Calu3 (cell line): ENCODE measurements around the gene EIF2S3. TPM values are rescaled to one million over a fixed set of nuclear protein-coding genes. Genes with fewer than 3 reads are reported as not detected.

ENCODE experiments used
- BruUV-seq: library from RNA; stranded (reverse); fragments of 400-500 nt; replicated peaks from 2 replicates; lab custom pipeline; 2021; lab: Mats Ljungman, UMichigan
- CTCF ChIA-PET: fragments of 300-600 bp; sonication (Branson Sonifier 250); formaldehyde crosslinking; loops from one replicate; lab custom pipeline; 2022; ENCODE audit warnings: antibody characterized with exemption; lab: Charles Lee
- DNase-seq: peaks from one replicate; pipeline ENCODE4 v3.0.0; 2022
- H3K27ac Mint-ChIP-seq: one replicate; pipeline ENCODE4 v1.8.0; 2022; ENCODE audit warnings: mixed read lengths; ENCODE audit not compliant: unreplicated experiment
- H3K27me3 Mint-ChIP-seq: one replicate; pipeline ENCODE4 v1.8.0; 2022; ENCODE audit warnings: mixed read lengths; ENCODE audit not compliant: unreplicated experiment
- H3K36me3 Mint-ChIP-seq: one replicate; pipeline ENCODE4 v1.8.0; 2022; ENCODE audit warnings: mild to moderate bottlenecking, moderate library complexity, mixed read lengths; ENCODE audit not compliant: insufficient read depth, unreplicated experiment
- H3K4me1 Mint-ChIP-seq: one replicate; pipeline ENCODE4 v1.8.0; 2022; ENCODE audit warnings: mild to moderate bottlenecking, low read depth, mixed read lengths; ENCODE audit not compliant: unreplicated experiment
- H3K4me3 Mint-ChIP-seq: one replicate; pipeline ENCODE4 v1.8.0; 2022; ENCODE audit warnings: mild to moderate bottlenecking, low read depth, moderate library complexity, mixed read lengths; ENCODE audit not compliant: unreplicated experiment
- H3K9me3 Mint-ChIP-seq: one replicate; pipeline ENCODE4 v1.8.0; 2022; ENCODE audit warnings: low read depth, mixed read lengths; ENCODE audit not compliant: unreplicated experiment
- CTCF ChIP-seq: fragments of 200-600 bp; IDR thresholded peaks from one replicate; pipeline ENCODE4 v1.8.0; 2022; ENCODE audit warnings: antibody characterized with exemption; ENCODE audit not compliant: unreplicated experiment
- intact Hi-C: fragments of 100-400 bp; cut with micrococcal nuclease; formaldehyde crosslinking; loops from one replicate; pipeline ENCODE4 v1.10.0; 2022; ENCODE audit not compliant: unreplicated experiment
- total RNA-seq: library from RNA; stranded (reverse); gene quantifications from 2 replicates; pipeline ENCODE4 v1.2.3, GENCODE V29; 2022

Gene EIF2S3
- total RNA-seq, 1 experiment from 2014 or later = 277 TPM

- no TSS peak for BruUV-seq
- H3K4me1 Mint-ChIP-seq = no peaks in the 10 kb centered on the region
- H3K27me3 Mint-ChIP-seq = no peaks in the 10 kb centered on the region
- TF ChIP-seq CTCF = no peak
- H3K4me3 Mint-ChIP-seq = no peak overlapping the region
- peaks cover 42% of the 10 kb centered on the region for H3K36me3 Mint-ChIP-seq
- CTCF ChIA-PET = interaction anchor here (1.4 kb wide), 1 partner anchor 10 kb away, joined by 9 read pairs; no protein-coding TSS in a partner anchor
- H3K9me3 Mint-ChIP-seq = no peaks in the 10 kb centered on the region
- H3K27ac Mint-ChIP-seq = no peak overlapping the region
- intact Hi-C loops = no loop called here
- no peak for DNase-seq
Observed at GRCh38 chrX:24080704-24081103, 25.9 kb downstream of the EIF2S3 start.

GRCh38 chrX:24081661-24082154 is 27.0 kb downstream of the EIF2S3 start:
- CTCF ChIA-PET = interaction anchor here (0.6 to 1.5 kb wide), 6 partner anchors 11 to 453 kb away, joined by 3 to 9 read pairs (median 3); no protein-coding TSS in a partner anchor
- intact Hi-C loops = loop anchor here (1.0 kb wide), 3 partner anchors 64 to 161 kb away; partner anchors contain the start of gene ZFX
- H3K27ac Mint-ChIP-seq = no peak overlapping the region
- no peaks in the 10 kb centered on the region for H3K9me3 Mint-ChIP-seq
- no peaks in the 10 kb centered on the region for H3K4me1 Mint-ChIP-seq
- peaks cover 32% of the 10 kb centered on the region for H3K36me3 Mint-ChIP-seq
- H3K4me3 Mint-ChIP-seq = no peak overlapping the region
- no peak for TF ChIP-seq CTCF
- peak; percentile 77 for DNase-seq
- no TSS peak for BruUV-seq
- no peaks in the 10 kb centered on the region for H3K27me3 Mint-ChIP-seq

- intact Hi-C loops = loop anchor here (1.0 kb wide), 3 partner anchors 63 to 160 kb away; partner anchors contain the start of gene ZFX
- Mint-ChIP-seq H3K27ac (no peak overlapping the region), H3K36me3 (peaks cover 25% of the 10 kb centered on the region), H3K27me3 (no peaks in the 10 kb centered on the region), H3K9me3 (no peaks in the 10 kb centered on the region), H3K4me3 (no peak overlapping the region), H3K4me1 (no peaks in the 10 kb centered on the region)
- DNase-seq = no peak
- CTCF ChIA-PET = interaction anchor here (0.6 to 1.5 kb wide), 4 partner anchors 114 to 452 kb away, joined by 3 read pairs; no protein-coding TSS in a partner anchor
- no TSS peak for BruUV-seq
- TF ChIP-seq CTCF = no peak
Observed at GRCh38 chrX:24082447-24082846, 27.7 kb downstream of the EIF2S3 start.

GRCh38 chrX:24085101-24085500 is 30.3 kb downstream of the EIF2S3 start:
- BruUV-seq = no TSS peak
- Mint-ChIP-seq H3K27me3 (no peaks in the 10 kb centered on the region), H3K36me3 (peaks cover 6% of the 10 kb centered on the region), H3K4me1 (no peaks in the 10 kb centered on the region), H3K27ac (no peak overlapping the region), H3K9me3 (no peaks in the 10 kb centered on the region), H3K4me3 (no peak overlapping the region)
- CTCF ChIA-PET = interaction anchor here (0.6 kb wide), 1 partner anchor 15 kb away, joined by 8 read pairs; no protein-coding TSS in a partner anchor
- TF ChIP-seq CTCF = no peak
- no peak for DNase-seq
- intact Hi-C loops = no loop called here
